ENCODE data around the gene SCLT1.

Gene SCLT1

DNA sequence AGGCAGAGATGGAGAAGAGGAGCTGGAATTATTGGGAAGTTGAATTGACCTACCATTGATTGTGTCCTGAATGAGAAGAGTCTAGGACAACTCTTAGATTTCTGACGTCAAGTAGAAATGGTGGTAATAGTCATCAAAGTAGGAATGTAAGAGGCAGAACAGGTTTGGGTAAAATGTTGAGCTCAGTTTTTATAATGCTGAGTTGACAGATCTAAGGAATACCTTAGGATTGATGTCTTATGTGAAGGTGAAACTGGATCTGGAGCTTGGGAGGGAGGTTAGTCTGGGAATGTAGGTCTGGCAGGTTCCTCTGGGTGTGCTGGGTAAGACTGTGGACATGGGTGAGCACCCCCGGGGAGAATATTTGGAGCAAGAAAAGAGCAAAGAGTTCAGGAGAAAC lies 251.9 kb downstream of the SCLT1 start:
- no peak for DNase-seq (ENCODE audit: low read depth in 2 of 2)

DNA sequence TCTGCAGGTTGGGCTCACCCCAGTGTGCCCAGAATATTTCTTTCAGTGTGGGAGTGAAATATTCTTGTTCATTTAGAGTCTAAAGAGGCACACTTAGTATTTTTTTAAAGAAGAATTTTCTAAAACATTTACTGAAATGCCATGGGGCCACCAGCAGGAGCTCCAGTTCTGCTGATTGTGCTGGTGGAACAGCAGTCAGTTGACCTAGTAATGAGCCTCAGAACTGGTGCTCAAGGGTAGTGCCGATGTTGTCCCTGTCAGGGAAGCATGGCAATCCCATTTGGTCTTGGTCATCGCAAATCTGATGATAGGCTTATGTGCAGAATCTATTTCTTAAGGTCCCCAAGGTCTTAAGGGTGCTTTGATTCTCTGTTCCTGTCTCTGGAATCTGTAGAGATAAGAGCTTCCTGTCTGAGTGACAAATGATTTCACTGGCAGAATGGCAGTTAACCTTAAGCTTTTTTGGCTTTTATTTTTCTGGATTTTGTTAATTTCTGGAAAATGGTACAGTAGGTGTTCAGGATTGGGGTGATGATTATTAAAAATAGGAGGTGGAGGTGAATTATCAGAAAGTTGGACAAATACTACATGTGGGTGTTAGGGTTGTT lies 252.5 kb downstream of the SCLT1 start:
- DNase-seq (ENCODE audit: low read depth in 2 of 2), result no peak

GRCh38 chr4:128837679-128838078 lies 255.7 kb downstream of the SCLT1 start:
- no peak for DNase-seq (ENCODE audit: low read depth in 2 of 2)

GRCh38 chr4:128837198-128837597 lies 256.1 kb downstream of the SCLT1 start:
- DNase-seq (ENCODE audit: low read depth in 2 of 2), result no peak

- no peak for DNase-seq (ENCODE audit: low read depth in 2 of 2)
Observed at GRCh38 chr4:128835498-128836222, 257.7 kb downstream of the SCLT1 start.

Measured in stimulated activated CD4-positive, alpha-beta T cell treated with anti-CD3 and anti-CD28 coated beads, Interleukin-1b, Interleukin-23, amount 100 ng/mL, for 1 hour (primary cell).